ENCODE data around the gene TTLL7. TPM values are rescaled to one million over a fixed set of nuclear protein-coding genes. Genes with fewer than 3 reads are reported as not detected.

The TTLL7 gene, protein sequence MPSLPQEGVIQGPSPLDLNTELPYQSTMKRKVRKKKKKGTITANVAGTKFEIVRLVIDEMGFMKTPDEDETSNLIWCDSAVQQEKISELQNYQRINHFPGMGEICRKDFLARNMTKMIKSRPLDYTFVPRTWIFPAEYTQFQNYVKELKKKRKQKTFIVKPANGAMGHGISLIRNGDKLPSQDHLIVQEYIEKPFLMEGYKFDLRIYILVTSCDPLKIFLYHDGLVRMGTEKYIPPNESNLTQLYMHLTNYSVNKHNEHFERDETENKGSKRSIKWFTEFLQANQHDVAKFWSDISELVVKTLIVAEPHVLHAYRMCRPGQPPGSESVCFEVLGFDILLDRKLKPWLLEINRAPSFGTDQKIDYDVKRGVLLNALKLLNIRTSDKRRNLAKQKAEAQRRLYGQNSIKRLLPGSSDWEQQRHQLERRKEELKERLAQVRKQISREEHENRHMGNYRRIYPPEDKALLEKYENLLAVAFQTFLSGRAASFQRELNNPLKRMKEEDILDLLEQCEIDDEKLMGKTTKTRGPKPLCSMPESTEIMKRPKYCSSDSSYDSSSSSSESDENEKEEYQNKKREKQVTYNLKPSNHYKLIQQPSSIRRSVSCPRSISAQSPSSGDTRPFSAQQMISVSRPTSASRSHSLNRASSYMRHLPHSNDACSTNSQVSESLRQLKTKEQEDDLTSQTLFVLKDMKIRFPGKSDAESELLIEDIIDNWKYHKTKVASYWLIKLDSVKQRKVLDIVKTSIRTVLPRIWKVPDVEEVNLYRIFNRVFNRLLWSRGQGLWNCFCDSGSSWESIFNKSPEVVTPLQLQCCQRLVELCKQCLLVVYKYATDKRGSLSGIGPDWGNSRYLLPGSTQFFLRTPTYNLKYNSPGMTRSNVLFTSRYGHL
- polyA plus RNA-seq (ENCODE audit: insufficient read length in 3 of 3) = 1 to 10 TPM; 2.3 to 5.4 (median 3.9) TPM

DNA sequence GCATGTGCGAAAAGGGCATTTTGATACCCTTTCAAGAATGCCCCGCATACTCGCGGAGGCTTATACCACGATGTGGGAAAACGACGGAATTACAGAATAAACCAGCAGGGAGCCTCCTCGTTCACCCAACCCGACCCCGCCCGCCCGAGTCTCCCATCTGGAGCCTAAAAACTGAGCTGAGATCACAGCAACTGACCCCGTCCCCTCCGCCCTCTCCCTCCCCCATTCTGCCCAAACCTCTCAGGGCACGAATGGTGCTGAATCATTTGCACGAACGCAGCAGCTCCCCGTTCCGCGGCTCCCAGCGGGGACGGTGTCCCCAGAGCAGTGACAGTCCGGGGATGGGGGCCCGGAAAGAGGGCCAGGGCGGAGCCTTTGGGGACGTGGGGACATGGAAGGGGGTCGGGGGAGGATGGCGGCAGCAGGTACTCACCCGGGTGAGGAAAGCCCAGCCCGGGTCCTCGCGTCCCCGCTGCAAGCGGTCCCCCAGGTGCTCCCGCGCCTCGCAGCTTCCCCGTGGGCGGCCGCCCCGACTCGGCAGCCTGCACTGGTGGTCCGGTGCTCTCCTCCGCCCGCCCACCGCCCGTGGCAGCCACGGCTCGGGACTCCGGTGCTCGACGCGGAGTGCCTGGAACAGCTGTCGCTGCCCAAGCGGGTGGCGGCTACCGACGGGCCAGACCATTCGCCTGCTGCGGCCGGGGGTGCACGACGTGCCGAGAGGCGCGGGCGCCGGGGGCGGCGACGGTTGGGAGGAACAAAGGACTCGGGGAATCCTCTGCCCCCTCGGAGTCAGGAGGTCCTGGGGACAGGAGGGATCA lies at the start of gene TTLL7:
Gene TTLL7, minus strand, starts transcription at position 635 of the 818 bp plus-strand sequence. CDS start 46,921 bp downstream, outside the sequence.
- DNase-seq (ENCODE audit: low read depth in 3 of 3, low spot score in 2 of 3) = peak in 2 of 3 donors; percentile 55 to 60

DNA sequence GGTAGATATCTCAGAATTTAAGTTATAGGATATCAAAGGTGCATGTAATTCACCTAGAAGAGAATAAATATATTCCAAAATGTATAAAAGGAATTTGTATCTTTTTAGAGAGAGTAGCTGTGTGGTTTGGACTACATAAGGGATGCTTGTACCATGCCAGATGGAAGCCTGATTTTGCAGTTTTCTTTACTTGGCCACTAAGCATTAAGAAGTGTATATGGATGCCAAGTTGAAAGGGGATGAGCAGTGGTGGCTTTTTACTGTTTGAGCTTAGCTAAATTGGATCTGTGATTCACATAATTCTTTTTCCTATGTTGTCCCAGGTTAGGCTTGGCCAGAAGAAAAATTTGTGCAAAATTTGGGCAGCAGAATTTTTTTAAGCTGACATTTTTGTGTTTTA lies 43.5 kb upstream of the TTLL7 start:
- DNase-seq (ENCODE audit: low read depth in 3 of 3, low spot score in 2 of 3) = no peak

DNA sequence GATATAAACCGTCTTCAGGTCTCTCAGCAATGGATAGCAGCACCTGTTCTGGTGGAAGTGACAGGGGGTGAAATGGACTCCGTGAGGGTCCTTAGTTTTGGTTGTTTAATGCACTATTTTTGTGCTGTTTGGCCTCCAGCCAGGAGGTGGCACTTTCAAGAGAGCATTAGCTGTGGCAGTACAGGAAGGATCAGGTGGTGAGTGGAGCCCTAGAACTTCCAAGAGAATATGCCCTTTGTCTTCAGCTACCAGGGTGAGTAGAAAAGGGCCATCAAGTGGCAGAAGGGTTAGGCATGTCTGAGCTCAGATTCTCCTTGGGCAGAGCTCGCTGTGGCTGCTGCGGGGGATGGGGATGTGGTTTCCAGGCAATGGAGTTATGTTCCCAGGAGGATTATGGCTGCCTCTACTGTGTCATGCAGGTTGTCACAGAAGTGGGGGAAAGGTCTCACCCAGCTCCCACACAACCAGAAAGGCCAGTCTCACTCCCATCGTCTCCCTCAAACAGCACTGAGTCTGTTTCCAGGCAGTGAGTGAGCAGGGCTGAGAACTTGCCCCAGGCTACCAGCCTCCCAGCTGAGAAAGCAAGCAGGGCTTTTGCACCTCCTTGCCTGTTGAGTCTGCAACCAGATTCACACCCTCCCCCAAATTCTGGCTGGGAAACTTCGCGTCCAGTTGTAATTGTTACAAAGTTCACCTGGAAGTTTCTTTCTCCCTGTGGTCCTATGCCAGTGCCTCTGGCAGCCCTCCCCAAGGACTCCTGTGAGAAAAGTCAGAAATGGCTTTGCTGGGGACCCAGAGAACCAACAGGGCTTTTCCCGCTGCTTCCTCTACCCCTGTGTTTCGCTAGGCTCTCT lies 39.1 kb upstream of the TTLL7 start:
- no peak for DNase-seq (ENCODE audit: low read depth in 3 of 3, low spot score in 2 of 3)

DNA sequence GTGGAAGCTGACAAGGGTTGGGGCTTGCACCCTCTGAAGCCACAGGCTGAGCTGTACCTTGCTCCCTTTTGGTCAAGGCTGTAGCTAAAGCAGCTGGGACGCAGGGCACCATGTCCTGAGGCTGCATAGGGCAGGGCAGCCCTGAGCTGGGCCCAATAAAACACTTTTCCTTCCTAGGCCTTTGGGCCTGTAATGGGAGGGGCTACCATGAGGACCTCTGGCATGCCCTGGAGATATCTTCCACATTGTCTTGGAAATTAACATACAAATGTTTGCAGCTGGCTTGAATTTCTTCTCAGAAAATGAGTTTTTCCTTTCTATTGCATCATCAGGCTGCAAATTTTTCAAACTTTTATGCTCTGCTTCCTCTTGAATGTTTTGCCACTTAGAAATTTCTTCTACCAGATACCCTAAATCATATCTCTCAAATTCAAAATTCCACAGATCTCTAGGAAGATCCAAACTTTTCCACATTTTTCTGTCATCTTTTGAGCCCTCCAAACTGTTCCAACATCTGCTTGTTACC lies 32.9 kb upstream of the TTLL7 start:
- no peak for DNase-seq (ENCODE audit: low read depth in 3 of 3, low spot score in 2 of 3)

DNA sequence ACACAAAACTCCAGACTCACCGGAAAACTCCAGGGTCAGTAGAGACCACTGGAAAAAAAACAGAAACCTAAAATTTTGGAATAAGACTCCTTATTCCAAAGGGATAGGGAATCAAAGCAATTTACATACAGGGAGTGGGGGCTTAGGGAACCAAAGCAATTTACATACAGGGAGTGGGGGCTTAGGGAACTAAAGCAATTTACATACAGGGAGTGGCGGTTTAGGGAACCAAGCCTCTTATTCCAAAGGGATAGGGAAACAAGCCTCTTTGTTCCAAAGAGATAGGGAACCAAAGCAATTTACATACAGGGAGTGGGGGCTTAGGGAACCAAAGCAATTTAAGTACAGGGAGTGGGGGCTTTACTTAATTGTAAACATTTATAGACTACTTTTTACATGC lies 28.4 kb upstream of the TTLL7 start:
- DNase-seq (ENCODE audit: low read depth in 3 of 3, low spot score in 2 of 3) = no peak

DNA sequence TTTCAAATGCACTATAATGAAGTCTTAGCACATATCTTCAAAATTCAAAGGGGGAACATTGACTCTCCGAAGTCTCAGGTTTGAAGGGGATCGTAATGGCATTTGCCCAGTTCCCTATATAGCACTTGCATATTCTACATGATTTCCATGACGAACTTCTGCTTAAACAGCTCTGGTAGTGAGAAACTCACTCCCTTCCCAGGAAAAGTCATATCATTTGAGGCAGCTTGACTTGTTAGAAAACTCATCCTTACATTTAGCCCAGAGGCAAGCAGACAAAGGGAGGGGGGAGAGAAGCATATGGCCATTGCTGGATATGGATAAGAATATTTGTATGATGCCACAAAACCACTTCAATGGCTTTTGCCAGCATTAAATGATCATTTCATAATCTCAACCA lies 27.0 kb upstream of the TTLL7 start:
- DNase-seq (ENCODE audit: low read depth in 3 of 3, low spot score in 2 of 3) = no peak

DNA sequence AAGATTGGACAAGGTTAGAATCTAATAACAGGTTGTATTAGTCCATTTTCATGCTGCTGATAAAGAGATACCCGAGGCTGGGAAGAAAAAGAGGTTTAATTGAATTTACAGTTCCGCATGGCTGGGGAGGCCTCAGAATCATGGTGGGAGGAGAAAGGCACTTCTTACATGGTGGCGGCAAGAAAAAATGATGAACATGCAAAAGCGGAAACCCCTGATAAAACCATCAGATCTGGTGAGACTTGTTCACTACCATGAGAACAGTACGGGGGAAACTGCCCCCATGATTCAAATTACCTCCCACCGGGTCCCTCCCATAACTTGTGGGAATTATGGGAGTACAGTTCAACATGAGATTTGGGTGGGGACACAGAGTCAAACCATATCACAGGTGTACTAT lies 22.9 kb upstream of the TTLL7 start:
- DNase-seq (ENCODE audit: low read depth in 3 of 3, low spot score in 2 of 3) = no peak

DNA sequence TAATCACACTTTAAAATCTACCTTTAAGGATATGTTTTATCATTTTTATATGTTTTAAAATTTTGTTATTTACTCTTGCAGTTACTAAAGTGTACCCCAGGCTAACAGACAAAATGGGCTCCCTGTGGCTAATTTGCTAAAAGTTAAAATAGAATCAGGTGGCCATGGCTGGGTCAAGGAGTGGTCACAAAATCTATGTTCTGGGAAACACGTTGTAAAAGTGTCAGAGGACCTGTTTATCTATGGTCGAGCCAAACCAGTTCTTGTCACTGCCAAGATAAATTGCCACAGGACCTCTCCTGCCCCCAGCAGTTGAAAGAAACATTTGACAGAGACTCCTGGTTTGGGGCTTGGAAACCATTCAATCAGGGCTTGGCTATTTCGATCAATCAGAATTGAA lies 21.2 kb upstream of the TTLL7 start:
- peak in 2 of 3 donors; percentile 17 to 41 for DNase-seq (ENCODE audit: low read depth in 3 of 3, low spot score in 2 of 3)

DNA sequence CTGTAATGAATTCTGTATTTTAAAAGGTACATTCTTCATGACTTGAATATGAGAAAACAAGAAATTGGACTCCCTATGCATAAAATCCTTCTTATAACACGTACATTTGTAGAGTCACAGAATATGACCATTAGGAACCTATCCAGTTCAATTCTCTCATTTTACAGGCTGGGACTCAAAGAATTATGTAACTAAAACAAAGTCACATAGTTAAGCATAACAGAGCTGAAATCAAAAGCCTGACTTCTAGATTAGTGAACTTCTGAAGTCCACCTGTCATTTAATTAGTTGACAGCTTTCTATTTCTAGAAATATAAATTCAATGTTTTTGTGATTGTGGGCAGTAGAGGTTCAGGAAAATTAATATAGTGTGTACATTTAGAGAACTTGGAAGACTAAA lies 20.3 kb upstream of the TTLL7 start:
- no peak for DNase-seq (ENCODE audit: low read depth in 3 of 3, low spot score in 2 of 3)

DNA sequence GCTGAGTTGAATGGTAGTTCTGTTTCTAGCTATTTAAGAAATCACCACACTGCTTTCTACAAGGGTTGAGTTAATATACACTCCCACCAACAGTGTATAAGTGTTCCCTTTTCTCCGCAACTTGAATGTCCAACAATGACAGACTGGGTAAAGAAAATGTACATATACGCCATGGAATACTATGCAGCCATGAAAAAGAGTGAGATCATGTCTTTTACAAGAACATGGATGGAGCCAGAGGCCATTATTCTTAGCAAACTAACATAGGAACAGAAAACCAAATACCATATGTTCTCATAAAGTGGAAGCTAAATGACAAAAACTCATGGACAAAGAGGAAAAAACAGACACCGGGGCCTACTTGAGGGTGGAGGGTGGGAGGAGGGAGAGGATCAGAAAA lies 14.8 kb upstream of the TTLL7 start:
- no peak for DNase-seq (ENCODE audit: low read depth in 3 of 3, low spot score in 2 of 3)

DNA sequence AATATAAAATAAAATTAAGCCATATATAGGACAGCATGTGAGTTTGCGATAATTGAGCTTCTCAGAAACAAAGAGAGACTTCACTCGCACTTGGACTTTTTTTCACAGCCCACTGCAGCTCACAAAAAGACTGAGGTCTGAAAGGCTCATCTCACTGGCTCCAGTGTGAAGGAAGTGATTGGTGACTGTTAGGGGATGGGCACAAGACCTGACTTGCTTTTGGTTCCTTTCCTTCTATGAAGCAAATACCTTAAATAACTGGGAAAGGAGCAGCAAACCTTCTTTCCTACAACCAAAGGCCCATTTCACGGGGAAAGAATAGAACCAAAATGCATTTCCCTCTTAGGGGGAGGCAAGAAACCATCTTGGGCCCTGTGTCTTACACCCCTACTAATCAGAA lies 13.1 kb upstream of the TTLL7 start:
- no peak for DNase-seq (ENCODE audit: low read depth in 3 of 3, low spot score in 2 of 3)

DNA sequence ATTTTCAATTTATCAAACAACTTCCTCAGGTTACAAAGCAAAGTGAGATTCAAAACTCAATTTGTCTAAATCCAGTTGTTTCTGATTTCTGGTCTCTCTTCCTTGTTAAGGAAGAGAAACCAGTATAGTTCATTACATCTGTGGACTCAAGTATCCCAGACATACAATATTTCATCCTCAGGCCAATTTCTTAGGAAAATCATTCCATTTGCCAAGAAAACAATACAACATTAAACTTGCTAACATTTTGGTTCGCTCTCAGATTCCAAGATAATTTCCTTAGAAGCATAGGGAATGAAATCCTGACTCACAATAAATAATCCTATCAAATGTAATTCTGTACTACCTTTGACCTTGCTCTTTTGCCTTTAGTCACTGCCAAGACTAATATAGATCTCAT lies 11.2 kb upstream of the TTLL7 start:
- DNase-seq (ENCODE audit: low read depth in 3 of 3, low spot score in 2 of 3) = no peak

DNA sequence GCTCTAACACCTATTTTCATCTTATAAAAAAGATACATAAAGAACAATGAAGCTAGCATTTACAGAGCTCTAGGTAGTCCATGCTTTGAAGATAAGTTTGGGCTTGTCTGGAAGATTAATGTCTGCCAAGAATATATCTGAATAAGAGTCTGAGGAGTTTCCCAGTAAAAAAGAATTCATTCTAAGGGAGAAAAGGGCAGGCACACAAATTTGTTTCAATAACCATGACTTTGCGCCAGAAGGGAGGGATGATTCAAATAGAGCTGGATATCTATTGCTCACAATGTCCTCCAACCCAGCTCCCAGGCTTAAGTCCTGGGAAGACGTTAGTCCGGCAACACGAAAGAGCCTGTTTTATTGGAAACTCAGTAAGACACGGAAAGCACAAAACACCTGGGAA lies 9.7 kb upstream of the TTLL7 start:
- no peak for DNase-seq (ENCODE audit: low read depth in 3 of 3, low spot score in 2 of 3)

DNA sequence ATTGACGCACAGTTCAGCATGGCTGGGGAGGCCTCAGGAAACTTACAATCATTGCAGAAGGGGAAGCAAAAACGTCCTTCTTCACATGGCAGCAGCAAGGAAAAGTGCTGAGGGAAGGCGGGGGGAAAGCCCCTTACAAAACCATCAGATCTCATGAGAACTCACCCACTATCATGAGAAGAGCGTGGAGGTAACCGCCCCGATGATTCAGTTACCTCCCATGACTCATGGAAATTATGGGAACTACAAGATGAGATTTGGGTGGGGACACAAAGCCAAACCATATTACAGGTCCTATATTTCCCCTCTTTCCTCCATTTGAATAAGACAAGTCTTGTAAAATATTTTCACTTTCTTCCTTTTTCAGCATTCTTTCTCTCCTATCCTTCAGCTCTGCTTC lies 7.7 kb upstream of the TTLL7 start:
- no peak for DNase-seq (ENCODE audit: low read depth in 3 of 3, low spot score in 2 of 3)

DNA sequence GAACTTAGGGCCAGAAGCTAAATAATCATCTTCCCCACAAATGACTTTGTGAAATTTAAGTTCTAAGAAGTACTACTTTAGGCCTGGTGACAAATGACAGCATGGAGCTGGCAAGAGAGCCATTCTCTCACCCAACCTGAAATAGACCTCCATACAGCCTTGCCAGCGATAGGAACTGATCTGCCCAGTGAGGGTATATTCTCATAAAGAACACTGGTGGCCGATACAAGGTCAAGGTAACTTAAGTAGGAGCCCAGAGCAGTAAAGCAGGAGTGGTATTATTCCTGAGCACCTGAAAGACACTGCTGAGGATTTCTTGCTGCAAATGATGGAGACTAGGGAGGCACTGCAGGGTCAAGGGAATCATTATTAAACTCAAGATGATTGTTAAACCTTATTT lies 2.6 kb upstream of the TTLL7 start:
- DNase-seq (ENCODE audit: low read depth in 3 of 3, low spot score in 2 of 3) = no peak

DNA sequence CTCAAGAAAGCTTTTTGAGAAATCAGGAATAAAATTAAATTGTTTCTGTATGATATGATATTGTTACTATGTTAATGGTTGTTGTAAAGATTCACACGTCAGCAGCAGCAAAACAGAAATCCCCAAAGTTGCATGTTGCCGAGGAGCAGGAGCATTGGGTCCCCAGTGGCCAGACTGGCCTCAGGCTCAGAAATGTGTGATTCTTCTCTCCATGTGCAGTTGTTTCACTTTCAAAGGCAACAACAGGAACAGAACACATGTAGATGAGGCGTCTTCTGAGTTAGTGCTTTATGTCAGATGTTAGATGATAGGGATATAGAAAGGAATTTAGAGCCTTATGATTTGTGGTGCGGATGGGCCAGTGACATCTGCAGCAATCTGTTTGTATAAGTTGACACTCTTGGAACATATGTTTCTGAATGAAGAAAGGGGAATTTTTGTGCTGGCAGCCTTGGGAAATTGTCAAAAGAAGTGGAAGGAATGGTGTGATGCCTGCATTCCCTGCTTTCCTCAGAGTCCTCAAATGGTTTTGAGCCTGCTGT lies 2.1 kb upstream of the TTLL7 start:
- DNase-seq (ENCODE audit: low read depth in 3 of 3, low spot score in 2 of 3) = no peak

DNA sequence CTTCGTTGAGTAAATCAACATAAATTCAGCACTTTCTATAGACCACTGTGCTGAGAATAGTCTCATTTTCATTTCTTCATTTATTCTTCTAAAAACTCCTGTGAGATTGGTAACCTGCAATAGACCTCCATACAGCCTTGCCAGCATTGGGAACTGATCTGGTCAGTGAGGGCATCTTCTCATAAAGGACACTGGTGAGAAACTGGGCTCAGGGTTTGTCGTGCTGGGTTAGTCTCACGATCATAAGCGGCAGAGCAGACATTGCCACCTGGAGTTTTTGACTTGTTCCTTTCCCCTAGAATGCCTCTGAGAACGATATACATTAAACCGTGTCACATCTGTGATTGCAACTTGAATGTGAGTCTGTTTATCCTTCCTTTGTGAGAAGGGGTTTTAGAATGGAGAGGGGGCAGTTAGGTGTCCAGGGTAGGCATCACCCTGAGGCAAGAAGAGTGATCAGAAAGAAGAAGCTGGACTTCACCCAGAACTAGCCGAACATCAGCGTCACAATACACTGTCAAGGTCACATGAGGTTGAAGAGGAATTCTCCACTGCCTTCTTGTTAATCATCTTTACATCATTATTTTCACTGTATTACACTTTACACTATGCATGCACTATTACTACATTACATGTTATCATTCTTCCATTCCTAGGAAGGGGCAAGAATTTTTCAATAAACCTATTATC lies 1.4 kb upstream of the TTLL7 start:
- DNase-seq (ENCODE audit: low read depth in 3 of 3, low spot score in 2 of 3) = no peak

DNA sequence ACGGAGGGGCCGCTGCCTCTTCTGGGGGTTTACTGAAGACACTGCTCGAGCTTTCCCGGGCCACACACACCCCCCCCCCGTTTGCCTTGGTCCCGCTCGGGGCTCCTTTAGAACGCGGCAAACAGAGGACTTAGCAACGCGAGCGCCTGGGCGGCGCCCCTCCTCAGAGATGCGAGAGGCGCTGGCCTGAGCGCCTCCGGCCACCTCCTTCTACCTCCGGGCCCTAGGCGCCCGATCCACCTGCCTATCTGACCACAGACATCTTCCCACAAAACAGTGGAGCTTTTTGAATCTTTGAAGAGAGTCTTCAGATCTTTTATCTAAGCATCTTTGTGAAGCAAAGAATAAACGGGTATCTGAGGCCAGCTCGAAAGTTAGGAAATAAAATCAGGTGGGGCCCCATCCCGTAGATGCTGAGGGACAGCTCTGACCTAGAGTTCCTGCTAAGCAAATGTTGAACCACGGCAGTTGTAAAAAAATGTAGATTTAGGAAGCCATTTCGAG lies 436 bp upstream of the TTLL7 start:
- peak in 2 of 3 donors; percentile 52 to 68 for DNase-seq (ENCODE audit: low read depth in 3 of 3, low spot score in 2 of 3)

DNA sequence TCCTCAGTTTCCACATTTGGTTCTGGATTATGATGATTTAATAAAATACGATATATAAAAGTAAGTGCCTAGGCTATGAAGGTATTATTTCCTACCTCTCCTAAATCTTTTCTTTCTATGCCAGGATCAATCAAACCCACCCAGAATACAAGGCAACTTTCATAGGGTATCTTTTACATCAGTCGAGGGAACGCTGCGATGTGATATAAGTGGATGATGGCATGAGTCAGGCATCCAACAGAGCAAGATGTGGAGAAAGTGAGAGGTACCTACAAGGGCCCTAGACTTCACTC lies 781 bp downstream of the TTLL7 start:
- DNase-seq (ENCODE audit: low read depth in 3 of 3, low spot score in 2 of 3) = no peak
